Measurements from ENCODE around the gene PRRC2B.
"Not testable (repeated sequence)": the region's sequence is repeated elsewhere in the genome, so short reads cannot be mapped to it uniquely, and the experiment has no call there.

PRRC2B gene

GRCh38 chr9:131485728-131486422, 92.0 kb downstream of the PRRC2B start:
- no peak for DNase-seq (ENCODE audit: low read depth in 2 of 2)

- DNase-seq (ENCODE audit: low read depth in 2 of 2), result no peak
Measured at GRCh38 chr9:131487001-131487400, 93.1 kb downstream of the PRRC2B start.

DNA sequence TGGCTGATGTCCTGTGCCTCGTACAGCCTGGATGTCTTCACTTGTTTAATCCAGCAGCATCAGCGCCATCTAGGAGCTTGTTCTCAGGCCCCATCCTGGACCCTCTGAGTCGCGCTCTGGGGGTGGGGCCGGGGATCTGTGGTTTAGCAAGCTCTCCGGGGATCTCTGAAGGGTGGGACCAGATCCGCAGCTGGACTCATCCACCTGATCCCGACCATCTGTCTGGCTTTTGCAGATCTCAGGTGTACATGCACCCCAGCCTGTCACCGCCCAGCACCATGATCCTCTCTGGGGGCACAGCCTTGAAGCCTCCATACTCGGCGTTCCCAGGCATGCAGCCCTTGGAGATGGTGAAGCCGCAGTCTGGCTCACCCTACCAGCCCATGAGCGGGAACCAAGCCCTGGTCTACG, 93.7 kb downstream of the PRRC2B start:
- DNase-seq (ENCODE audit: low read depth in 2 of 2), result no peak

DNA sequence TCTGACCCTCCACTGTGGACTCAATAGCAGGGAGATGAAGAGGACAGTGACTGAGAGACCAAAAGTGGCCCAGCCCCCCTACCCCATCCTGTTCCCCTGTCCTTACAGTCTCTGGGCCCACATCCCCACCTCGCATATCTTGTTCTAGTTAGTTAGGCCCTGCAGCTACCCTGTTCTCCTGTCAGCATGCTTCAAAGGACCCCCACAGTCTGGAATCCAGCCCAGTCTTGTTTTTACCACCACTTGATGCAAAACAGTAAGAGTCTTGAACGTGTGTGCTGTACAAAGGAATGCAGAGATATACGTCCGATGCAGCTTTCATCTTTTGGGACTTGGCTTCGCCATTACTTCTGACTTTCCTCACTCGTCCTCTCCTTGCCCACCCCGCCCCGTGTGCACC, 96.6 kb downstream of the PRRC2B start:
- no peak for DNase-seq (ENCODE audit: low read depth in 2 of 2)

GRCh38 chr9:131491001-131491710, 97.3 kb downstream of the PRRC2B start:
- no peak for DNase-seq (ENCODE audit: low read depth in 2 of 2)

- DNase-seq (ENCODE audit: low read depth in 2 of 2), result no peak
Measured at GRCh38 chr9:131492070-131492469, 98.2 kb downstream of the PRRC2B start.

- DNase-seq (ENCODE audit: low read depth in 2 of 2), result no peak
Measured at GRCh38 chr9:131494296-131494870, 100.5 kb downstream of the PRRC2B start.

GRCh38 chr9:131495785-131496184, 101.9 kb downstream of the PRRC2B start:
- no peak for DNase-seq (ENCODE audit: low read depth in 2 of 2)

DNA sequence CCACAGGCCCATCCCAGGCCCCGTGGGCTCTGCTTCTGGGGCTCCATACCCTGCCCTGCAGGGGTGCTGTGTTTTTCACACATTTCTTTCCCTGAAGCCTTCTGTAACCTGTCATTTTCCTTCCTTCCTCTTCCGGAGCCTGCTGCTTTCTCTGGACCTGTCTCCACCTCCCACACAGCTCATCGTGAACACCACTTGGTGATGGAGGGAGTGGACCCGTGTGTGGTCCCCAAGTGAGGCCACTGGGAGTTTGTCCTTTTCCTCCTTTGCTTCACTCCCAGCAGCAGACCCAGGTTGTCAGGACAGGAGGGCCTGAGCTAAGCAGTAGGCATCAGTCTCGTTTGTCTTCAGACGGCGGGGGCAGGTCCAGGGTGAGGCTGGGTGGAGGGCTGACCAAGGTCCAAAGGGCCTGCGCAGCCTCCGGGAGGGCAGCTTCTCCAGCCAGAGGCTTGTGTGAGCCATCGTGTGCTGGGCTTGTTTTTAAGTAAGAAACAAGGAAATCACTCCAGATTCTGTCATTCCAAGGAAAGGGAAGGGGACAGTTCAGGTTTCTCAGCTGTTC, 103.0 kb downstream of the PRRC2B start:
- DNase-seq (ENCODE audit: low read depth in 2 of 2), result no peak

GRCh38 chr9:131499254-131499767, 105.4 kb downstream of the PRRC2B start:
- DNase-seq (ENCODE audit: low read depth in 2 of 2), result no peak

DNA sequence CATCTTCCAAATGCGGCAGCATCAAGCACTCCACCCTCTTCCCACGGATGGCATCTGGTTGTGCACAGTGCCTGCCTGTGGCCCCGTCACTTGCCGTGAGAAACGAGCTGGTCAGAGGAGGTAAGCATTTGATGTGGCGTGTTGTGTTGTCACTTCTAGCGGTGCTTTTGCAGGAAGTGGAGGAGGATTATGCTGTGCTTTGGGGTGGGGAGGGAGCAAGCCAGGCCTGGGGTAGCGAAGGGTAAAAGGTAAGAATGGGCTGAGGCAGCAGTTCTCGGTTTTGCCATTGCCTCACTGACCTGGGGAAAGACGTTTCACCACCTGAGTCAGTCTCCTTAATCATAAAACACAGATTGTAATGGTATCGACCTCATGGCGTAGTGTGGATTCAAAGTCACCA, 106.5 kb downstream of the PRRC2B start:
- DNase-seq (ENCODE audit: low read depth in 2 of 2), result peak; percentile 14 to 18

DNA sequence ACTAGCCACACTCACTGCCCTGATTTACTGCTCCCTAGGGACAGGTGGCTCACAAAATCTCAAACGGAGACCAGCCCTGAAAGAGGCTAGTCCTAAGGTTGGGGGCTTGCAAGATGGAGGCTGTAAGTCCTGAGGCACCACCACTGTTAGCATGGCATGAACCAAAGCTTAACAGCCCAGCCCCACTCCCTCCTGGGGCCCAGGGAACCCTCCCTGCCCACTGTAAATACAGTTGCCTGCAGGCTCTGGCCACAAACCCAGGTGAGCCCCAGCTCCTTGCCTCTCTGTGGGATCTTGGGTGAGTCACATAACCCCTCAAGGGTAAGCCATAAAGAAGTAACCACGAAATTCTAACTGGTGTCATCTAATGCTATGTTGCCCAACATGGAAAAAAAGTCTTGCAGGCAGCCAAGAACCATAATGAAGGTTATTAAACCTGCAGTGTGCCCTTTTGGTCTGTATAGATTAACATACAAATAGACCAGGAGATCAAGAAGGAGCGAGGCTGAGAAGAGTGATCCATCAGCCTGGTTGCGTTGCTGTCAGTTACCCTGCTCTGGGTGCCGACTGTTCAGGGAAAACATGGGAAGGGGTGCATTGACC, 107.2 kb downstream of the PRRC2B start:
- DNase-seq (ENCODE audit: low read depth in 2 of 2), result no peak

- peak; percentile 71 to 75 for DNase-seq (ENCODE audit: low read depth in 2 of 2)
Measured at GRCh38 chr9:131502781-131503625, 109.1 kb downstream of the PRRC2B start, which contains the start of gene POMT1. POMT1 (plus strand) TSS chr9:131502918; CDS start chr9:131504219, 1,301 bp downstream.

- no peak for DNase-seq (ENCODE audit: low read depth in 2 of 2)
Measured at GRCh38 chr9:131503626-131504465, 110.0 kb downstream of the PRRC2B start.

DNA sequence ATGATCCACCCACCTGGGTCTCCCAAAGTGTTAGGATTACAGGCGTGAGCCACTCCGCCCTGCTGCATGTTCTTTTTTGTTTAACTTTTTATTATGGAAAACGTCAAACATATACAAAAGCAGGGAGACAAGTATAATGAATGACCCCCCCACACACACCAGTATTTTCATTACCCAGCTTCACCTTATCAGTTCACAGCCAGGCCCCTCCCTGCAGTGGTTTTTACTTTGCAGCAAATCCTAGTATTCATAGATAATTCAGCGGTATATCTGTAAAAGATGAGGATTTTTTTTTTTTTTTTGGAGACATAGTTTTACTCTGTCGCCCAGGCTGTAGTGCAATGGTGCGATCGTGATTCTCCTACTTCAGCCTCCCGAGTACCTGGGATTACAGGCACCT, 111.1 kb downstream of the PRRC2B start:
- no peak for DNase-seq (ENCODE audit: low read depth in 2 of 2)

GRCh38 chr9:131511416-131511815, 117.5 kb downstream of the PRRC2B start:
- DNase-seq (ENCODE audit: low read depth in 2 of 2), result no peak

- no peak for DNase-seq (ENCODE audit: low read depth in 2 of 2)
Measured at GRCh38 chr9:131511880-131512279, 118.0 kb downstream of the PRRC2B start.

GRCh38 chr9:131513177-131513576, 119.3 kb downstream of the PRRC2B start:
- DNase-seq (ENCODE audit: low read depth in 2 of 2), result no peak

GRCh38 chr9:131515559-131516031, 121.7 kb downstream of the PRRC2B start:
- DNase-seq (ENCODE audit: low read depth in 2 of 2), result not testable (repeated sequence)

GRCh38 chr9:131516100-131516499, 122.2 kb downstream of the PRRC2B start:
- DNase-seq (ENCODE audit: low read depth in 2 of 2), result no peak

All from stimulated activated CD8-positive, alpha-beta memory T cell treated with anti-CD3 and anti-CD28 coated beads, Interleukin-7, amount 100 ng/mL, for 1 hour (primary cell).